Erythroblast (primary cell): ENCODE measurements around the gene LYAR.

Experiments
- GATA1 ChIP-seq: IDR thresholded peaks from 2 replicates; pipeline ENCODE4 v1.6.1; 2011; ENCODE audit warnings: low read depth, mild to moderate bottlenecking, control low read depth, low read length, moderate library complexity
- POLR2A ChIP-seq: IDR thresholded peaks from 2 replicates; pipeline ENCODE4 v1.6.1; 2011; ENCODE audit warnings: mild to moderate bottlenecking, low read length

DNA sequence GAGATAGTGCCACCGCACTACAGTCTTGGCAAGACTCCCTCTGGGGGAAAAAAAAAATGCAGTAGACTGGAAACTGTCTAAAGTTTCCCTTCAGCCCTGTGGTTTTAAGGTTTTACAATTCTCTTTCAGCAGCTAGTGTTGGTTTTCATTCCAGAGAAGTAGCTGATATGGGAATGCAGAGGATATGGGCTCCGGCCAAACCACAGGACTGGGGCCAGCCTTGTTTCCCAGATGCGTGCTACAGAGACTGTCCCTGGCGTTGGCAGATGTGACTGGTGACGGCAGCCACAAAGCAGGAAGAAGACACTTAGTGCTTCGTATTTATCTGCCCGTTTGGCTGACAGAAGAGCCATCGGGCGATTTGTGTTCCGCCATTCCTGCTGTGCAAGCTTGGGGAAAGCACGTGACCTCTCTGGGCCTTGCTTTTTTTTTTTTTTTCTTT lies 43.3 kb upstream of the LYAR start:
- no peak for TF ChIP-seq POLR2A
- TF ChIP-seq GATA1 = no peak
